ENCODE data around the gene STARD10.

The STARD10 gene

DNA sequence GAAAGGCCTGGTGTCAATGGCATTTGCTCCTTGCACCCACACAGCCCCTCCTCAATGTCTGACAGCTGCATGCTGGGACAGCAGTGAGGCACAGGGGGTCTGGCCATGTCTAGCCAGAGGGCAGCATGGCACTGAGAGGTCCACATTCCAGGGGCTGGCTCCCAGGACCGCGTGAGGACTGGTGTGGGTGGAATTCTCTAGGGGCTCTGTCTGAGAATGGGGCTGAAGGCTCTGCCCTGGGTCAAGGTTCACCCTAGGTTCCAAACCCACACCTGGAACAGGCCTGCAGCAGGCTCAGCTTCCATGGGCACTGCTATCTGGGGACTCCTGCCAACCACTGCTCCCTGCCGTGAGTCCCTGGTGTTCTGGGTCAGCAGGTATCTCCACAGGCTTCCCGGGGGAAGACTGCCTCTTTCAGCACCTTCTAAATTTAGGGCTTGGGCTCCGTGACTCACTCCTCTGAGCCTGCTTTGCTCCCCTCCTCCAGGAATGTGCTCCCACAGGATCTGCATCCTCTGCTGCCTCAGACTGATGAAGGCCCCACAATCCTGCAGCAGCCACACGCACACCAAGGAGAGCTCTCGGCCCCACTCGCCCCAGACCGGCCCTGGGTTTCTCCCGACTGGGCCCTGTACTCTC lies 4.2 kb downstream of the STARD10 start:
- Histone ChIP-seq H3K4me3 (no peak overlapping the region), H3K27me3 (no peaks in the 10 kb centered on the region), H3K9ac (no peak overlapping the region), H3K4me1 (peaks cover 60% of the 10 kb centered on the region), H3K27ac (peak overlapping the region; percentile 41; the same call in 1 of the 2 replicates), H3K36me3 (no peaks in the 10 kb centered on the region), H4K20me1 (no peaks in the 10 kb centered on the region), H3K9me3 (no peaks in the 10 kb centered on the region), H3K4me2 (peak overlapping the region; percentile 32; the same call in 1 of the 2 replicates)
- no peak for TF ChIP-seq Cebpa-rat (IDR thresholded peaks at IDR 0.05)

DNA sequence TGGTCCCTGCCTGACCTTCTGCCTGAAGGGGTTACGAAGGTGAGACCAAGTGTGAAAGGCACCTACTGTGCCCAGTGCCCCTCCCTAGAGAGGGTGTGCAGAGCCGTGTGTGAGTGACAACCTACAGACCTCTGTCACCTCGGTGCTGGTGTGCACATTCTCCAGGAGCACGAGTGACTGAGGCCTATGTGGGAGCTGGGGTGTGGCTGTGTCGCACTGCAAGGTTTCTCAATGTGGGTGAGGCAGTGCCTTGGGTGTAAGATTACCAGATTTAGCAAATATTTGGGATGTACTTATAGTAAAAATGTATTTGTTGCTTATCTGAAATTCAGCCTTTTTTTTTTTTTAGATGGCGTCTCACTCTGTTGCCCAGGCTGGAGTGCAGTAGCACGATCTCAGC lies 5.6 kb downstream of the STARD10 start:
- no peaks in the 10 kb centered on the region for H3K9me3 ChIP-seq
- peak overlapping the region; percentile 72; the same call in 1 of the 2 replicates for H3K27ac ChIP-seq
- peaks cover 52% of the 10 kb centered on the region for H3K4me1 ChIP-seq
- H3K27me3 ChIP-seq = no peaks in the 10 kb centered on the region
- TF ChIP-seq Cebpa-rat (IDR thresholded peaks at IDR 0.05) = no peak
- peak overlapping the region; percentile 69 for H3K4me2 ChIP-seq
- H3K9ac ChIP-seq = no peak overlapping the region
- no peaks in the 10 kb centered on the region for H4K20me1 ChIP-seq
- no peaks in the 10 kb centered on the region for H3K36me3 ChIP-seq
- no peak overlapping the region for H3K4me3 ChIP-seq

DNA sequence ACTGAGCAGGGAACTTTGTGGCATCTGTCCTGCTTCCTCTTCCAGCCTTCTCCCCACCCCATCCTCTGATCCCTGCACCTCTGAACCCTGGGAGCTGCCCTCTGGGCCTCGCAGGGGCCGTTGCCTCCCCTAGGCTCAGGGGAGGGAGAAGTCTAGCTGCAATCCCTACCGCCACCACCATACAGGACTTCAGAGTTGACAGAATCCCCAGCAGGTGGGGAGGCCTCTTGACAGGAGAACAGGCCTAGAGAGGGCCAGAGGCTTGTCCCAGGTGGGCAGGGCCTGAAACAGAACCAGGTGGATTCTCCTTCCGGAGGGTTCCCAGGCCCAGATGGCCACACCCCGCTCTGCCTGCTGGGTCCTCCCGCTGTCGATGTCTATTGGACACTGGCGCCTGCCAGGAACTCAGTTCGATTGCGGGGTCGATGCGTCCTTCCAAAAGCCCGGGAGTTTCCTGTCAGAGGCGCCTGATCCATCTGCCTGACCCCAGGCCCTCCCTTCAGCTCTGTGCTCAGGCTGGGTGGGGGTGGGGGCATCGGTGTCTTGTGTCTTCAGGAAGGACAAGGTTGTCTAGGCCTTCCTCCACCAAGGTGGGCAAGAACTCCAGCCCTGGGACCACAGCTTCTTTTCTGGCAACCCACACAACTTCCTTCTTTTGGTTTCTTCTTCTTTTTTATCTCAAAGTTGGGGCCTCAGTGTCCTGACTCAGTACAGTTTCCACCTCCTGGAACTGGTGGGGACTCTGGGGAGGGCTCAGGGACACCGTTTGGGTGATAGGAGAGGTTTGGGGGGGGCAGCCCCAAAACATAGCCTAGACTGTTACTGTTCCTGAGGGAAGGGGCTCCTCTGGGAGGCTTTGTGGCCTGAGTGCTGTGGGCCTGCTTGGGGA lies 6.4 kb downstream of the STARD10 start:
- H3K4me2 ChIP-seq = peak overlapping the region; percentile 69
- H3K27ac ChIP-seq = peak overlapping the region; percentile 72
- no peak for TF ChIP-seq Cebpa-rat (IDR thresholded peaks at IDR 0.05)
- no peak overlapping the region for H3K4me3 ChIP-seq
- H4K20me1 ChIP-seq = no peaks in the 10 kb centered on the region
- H3K27me3 ChIP-seq = no peaks in the 10 kb centered on the region
- no peaks in the 10 kb centered on the region for H3K36me3 ChIP-seq
- H3K9me3 ChIP-seq = no peaks in the 10 kb centered on the region
- H3K4me1 ChIP-seq = peaks cover 47% of the 10 kb centered on the region
- H3K9ac ChIP-seq = peak overlapping the region; percentile 55

DNA sequence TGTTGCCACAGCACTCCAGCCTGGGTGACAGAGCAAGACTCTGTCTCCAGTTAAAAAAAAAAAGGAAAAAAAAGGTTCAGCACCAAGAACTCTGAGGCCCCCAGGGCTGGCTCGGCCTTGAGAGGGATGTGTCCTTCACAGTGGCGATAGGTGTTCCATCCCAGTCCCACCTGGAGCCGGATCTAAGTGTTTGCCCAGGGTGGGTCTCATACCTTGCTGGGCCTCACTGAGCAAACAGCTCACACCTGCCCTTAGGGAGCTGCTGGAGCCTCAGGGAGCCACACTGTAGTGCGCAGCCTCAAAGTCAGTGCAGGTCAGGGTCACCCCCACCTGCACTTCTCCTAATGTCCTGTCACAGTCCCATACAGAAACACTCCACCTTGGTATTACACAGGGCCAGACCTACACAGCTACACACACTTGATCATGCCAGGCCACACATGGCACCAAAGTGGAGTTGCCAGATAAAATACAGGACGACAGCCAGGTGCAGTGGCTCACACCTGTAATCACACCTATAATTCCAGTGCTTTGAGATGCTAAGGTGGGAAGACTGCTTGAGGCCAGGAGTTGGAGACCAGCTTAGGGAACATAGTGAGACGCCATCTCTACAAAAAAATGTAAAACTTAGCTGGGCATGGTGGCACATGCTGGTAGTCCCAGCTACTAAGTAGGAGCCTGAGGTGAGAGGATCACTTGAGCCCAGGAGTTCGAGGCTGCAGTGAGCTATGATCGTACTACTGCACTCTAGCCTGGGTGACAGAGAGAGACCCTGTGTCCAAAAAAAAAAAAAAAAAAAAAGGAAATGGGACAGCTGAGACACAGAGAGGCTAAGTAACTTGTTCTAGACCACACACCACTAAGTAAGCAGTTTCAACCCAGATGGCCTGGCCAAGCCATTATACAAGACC lies 7.3 kb downstream of the STARD10 start:
- no peaks in the 10 kb centered on the region for H3K27me3 ChIP-seq
- peaks cover 49% of the 10 kb centered on the region for H3K4me1 ChIP-seq
- TF ChIP-seq Cebpa-rat (IDR thresholded peaks at IDR 0.05) = no peak
- H3K9ac ChIP-seq = 0 out of 2 replicates have a peak overlapping the region, but pooled peaks have one; percentile 55
- H3K4me3 ChIP-seq = no peak overlapping the region
- H3K9me3 ChIP-seq = no peaks in the 10 kb centered on the region
- H3K36me3 ChIP-seq = no peaks in the 10 kb centered on the region
- no peaks in the 10 kb centered on the region for H4K20me1 ChIP-seq
- H3K27ac ChIP-seq = peak overlapping the region; percentile 72; the same call in 1 of the 2 replicates
- H3K4me2 ChIP-seq = peak overlapping the region; percentile 69

DNA sequence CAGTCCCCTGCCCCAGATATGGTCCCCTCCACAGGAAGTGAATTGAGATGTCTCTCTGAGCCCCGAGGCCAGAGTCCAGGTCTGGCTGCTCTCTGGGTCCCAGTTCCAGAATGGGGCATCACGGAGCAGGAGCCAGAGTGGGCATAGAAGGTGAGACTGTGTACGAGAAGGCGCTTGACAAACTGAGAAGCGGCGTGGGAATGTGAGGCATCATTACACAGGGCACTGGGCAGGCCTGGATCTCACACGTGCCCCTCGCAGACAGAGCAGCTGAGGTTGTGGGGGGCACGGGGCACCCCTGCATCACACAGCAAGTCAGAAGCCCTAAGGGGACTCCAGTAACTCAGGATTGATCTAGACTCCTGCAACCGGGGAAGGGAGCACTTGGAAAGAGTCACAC lies 9.2 kb downstream of the STARD10 start:
- H3K4me1 ChIP-seq = peaks cover 47% of the 10 kb centered on the region
- no peak overlapping the region for H3K4me3 ChIP-seq
- TF ChIP-seq Cebpa-rat (IDR thresholded peaks at IDR 0.05) = no peak
- no peak overlapping the region for H3K27ac ChIP-seq
- no peak overlapping the region for H3K9ac ChIP-seq
- no peaks in the 10 kb centered on the region for H3K9me3 ChIP-seq
- H3K27me3 ChIP-seq = peaks cover 8% of the 10 kb centered on the region; the same call in 1 of the 2 replicates
- no peaks in the 10 kb centered on the region for H3K36me3 ChIP-seq
- peaks cover 14% of the 10 kb centered on the region for H4K20me1 ChIP-seq
- no peak overlapping the region for H3K4me2 ChIP-seq

DNA sequence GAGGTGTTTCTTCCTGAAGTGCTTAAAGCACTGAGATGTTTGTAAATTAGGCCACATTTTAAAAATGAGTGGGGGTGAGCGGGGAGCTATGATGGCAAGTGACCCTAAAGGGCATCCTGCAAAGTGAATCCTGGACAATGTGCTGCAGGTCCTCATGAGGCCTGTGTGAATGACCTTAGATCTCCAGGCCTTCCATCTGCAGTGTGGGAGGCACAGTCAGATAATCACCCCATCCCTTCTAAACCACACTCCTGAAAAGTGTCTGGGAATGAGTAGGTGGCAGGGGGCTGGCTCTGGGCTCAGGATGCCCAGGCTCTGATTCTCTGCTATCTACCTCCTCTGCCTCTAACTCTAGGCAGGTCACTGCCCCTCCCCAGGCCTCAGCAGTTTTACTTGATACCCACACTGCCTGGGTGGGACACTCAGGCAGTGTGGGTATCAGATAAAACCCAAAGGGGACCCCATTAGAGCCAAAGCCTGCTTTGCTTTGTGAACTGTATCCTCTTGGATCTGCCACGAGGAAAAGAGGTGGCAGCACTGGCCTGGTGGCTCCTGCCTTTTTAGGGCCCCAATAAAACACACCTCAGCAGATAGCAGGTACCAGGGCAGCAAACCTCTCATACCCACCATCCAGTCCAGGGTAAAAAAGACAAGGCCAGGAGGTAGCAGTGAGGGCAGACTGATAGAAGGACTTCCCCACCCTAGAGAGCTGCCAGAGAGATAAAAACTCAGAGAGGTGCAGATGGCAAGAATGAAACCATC lies 10.5 kb downstream of the STARD10 start:
- H3K9me3 ChIP-seq = no peaks in the 10 kb centered on the region
- no peak overlapping the region for H3K4me3 ChIP-seq
- peaks cover 41% of the 10 kb centered on the region for H3K4me1 ChIP-seq
- H3K27ac ChIP-seq = no peak overlapping the region
- H3K9ac ChIP-seq = peak overlapping the region; percentile 40; the same call in 1 of the 2 replicates
- H3K27me3 ChIP-seq = peaks cover 8% of the 10 kb centered on the region; the same call in 1 of the 2 replicates
- no peak for TF ChIP-seq Cebpa-rat (IDR thresholded peaks at IDR 0.05)
- H3K4me2 ChIP-seq = no peak overlapping the region
- H4K20me1 ChIP-seq = peaks cover 18% of the 10 kb centered on the region
- H3K36me3 ChIP-seq = no peaks in the 10 kb centered on the region

DNA sequence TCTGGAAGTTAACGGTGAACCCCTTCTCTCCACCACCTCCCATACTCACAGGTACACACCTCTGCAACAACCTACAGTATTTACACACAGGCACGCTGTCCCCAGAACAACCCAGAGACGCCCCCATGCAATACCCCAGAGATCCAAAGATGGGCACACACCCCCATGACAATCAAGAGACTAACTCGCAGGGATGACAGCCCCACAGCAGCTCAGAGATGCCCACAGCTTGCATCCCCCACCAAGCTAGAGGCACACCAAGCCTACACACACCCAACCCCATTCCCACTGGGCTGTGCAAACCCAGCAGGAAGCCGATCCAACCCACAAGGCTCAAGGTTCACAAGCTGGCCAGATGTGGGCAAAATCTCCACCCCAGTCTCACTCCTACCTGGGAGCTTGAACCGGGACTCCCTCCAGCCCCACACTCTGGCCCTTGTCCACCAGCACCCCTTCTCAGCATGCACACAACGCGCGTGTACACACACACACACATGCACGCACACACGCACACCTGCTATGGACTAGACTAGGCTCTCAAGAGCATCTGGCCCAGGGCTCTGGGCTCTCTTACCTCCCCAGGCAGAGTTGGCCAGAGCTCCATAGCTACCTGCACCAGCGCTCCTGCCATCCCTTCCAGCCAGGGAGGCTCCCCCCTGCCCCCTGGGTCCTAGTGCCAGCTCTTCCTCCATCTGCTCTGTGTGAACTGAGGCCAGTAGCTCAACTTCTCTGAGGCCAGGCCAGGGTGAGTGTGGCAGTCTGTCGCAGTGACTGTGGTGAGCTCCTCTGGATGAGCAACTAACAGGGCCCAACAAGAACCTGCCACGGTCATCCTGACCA lies 11.5 kb downstream of the STARD10 start:
- Histone ChIP-seq H3K4me2 (peak overlapping the region; percentile 86), H3K27ac (no peak overlapping the region), H3K9ac (no peak overlapping the region), H3K36me3 (no peaks in the 10 kb centered on the region), H3K9me3 (no peaks in the 10 kb centered on the region), H3K4me1 (peaks cover 38% of the 10 kb centered on the region), H3K4me3 (peak overlapping the region; percentile 70), H3K27me3 (peaks cover 8% of the 10 kb centered on the region; the same call in 1 of the 2 replicates), H4K20me1 (peaks cover 18% of the 10 kb centered on the region)
- no peak for TF ChIP-seq Cebpa-rat (IDR thresholded peaks at IDR 0.05)
